Measurements from ENCODE around the gene XRCC3. TPM values are rescaled to one million over a fixed set of nuclear protein-coding genes. Genes with fewer than 3 reads are reported as not detected.
"Not testable (repeated sequence)": the region's sequence is repeated elsewhere in the genome, so short reads cannot be mapped to it uniquely, and the experiment has no call there.

XRCC3 gene
- total RNA-seq, 1 donor from 2014 or later: 10.5 TPM

- no peak for DNase-seq
Observed at GRCh38 chr14:103663506-103663905, 51.7 kb downstream of the XRCC3 start.

GRCh38 chr14:103662591-103662990 is 52.7 kb downstream of the XRCC3 start:
- no peak for DNase-seq

- no peak for DNase-seq
Observed at GRCh38 chr14:103662029-103662428, 53.2 kb downstream of the XRCC3 start.

GRCh38 chr14:103659631-103660030 is 55.6 kb downstream of the XRCC3 start:
- no peak for DNase-seq

GRCh38 chr14:103657471-103657870 is 57.8 kb downstream of the XRCC3 start:
- no peak for DNase-seq

- DNase-seq: no peak
Observed at GRCh38 chr14:103656756-103657133, 58.5 kb downstream of the XRCC3 start.

DNA sequence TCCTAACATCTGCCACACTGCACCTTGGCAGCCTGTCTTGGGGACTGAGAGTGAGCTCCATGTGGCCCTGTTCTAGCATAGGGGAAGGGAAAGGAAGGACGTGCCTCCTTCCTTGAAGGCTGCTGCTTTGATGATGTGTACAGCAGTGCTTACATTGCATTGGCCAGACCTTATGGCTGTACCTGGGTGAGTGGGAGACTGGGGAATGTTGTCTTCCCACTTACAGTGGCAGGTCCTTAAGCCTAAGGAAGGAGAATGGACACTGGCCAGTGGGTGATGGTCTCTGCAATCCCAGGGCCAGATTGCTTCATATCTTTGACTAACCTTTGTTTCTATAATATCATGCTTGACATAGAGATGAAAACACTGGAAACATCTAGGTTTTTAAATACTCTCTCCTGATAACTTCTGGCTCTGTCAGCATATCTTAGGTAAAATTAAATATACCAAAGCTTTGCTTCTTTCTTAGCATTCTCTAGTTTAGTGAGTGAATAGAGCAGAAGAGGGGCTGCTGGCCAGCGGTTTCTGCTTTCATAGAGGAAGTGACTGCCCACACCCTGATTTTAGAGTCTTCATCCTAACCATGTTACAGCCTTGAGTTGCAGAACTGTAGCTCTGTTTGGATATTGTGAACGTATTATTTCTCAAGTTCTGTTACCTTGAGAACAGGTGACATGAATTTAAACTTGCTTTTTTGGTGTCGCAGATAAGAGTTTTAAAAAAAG is 59.1 kb downstream of the XRCC3 start:
- DNase-seq: no peak

DNA sequence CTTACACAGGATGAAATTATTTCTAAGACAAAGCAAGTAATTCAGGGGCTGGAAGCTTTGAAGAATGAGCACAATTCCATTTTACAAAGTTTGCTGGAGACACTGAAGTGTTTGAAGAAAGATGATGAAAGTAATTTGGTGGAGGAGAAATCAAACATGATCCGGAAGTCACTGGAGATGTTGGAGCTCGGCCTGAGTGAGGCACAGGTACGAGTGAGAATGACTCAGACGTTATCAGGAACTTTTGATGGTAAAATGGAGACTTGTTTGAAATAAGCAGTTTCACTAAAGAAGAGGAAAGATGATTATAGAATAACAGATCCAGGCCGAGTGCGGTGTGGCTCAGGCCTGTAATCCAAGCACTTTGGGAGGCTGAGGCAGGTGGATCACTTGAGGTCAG is 60.6 kb downstream of the XRCC3 start:
- no peak for DNase-seq

- no peak for DNase-seq
Observed at GRCh38 chr14:103653805-103654204, 61.4 kb downstream of the XRCC3 start.

DNA sequence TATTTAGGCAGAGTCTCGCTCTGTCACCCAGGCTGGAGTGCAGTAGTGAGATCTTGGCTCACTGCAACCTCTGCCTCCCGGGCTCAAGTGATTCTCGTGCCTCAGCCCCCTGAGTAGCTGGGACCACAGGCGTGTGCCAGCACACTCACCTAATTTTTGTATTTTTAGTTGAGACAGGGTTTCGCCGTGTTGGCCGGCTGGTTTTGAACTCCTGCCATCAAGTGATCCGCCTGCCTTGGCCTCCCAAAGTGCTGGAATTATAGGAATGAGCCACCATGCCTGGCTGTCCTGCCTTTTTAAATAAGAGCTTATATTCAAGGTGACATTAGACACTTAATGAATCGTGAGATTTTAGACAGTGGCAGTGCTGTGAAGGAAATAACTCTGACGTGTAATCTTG is 61.9 kb downstream of the XRCC3 start:
- not testable (repeated sequence) for DNase-seq

- no peak for DNase-seq
Observed at GRCh38 chr14:103652806-103653205, 62.4 kb downstream of the XRCC3 start.

DNA sequence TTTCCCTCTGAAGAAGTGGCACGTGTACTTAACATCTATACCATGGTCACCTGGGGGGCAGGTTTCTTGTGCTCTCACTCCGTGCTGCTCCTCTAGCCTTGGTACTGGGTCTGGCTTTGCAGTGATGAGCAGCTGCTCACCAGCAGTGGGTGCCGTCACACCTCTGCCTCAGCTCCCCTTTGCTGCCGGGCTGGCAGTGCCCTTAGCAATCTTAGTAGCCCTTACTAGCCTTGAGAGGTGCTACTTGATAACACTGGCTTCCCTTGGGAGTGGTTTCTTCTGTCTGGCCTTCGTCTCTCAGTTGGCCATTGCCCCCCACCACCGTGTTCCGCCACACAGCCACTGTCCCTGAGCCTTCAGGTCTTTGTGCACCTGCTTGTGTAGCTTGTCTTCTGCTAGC is 63.7 kb downstream of the XRCC3 start:
- DNase-seq: no peak

DNA sequence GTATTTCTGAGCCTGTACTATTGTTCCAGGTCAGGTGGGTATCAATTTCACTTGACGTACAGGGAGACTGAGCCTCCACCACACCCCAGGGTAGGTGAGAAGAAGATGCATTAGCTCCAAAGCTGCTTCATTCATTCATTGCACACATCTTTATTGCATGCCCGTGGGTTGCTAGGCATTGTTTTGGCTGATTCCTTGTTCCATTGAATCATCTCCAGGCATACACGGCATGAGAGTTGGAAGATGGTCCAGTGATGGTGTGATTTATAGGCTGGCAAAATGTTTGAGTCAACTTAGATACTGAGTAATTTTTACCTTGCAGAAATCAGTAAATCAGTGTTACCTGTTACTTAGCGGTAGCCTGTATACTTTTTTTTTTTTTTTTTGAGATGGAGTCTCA is 65.0 kb downstream of the XRCC3 start:
- DNase-seq: no peak

DNA sequence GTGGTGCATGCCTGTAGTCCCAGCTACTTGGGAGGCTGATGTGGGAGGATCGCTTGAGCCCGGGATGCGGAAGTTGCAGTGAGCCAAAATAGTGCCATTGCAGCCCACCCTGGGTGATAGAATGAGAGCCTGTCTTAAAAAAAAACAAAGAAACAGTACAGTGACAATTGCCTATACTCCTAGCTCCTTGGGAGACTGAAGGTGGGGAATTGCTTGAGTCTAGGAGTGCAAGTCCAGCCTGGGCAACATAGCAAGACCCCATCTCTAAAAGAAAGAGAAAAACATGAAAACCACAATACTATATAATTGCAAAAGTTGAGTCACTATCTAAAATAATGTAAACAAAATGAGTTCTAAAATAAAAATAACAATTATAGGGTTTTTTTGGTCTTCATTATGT is 66.2 kb downstream of the XRCC3 start:
- DNase-seq: no peak

Small RNA genes within 50 kb of the gene (small RNA-seq; reads per million reads assigned to genes)
- gene RF00019 (ENCODE audit: low replicate concordance): not detected

Other genes starting within 250 kb of the XRCC3 start
- gene CKB, start 192.6 kb downstream of the XRCC3 start, total RNA-seq: 105 TPM
- 7.0 TPM for gene TRMT61A, start 186.3 kb downstream of the XRCC3 start, total RNA-seq
- gene BAG5, start 152.8 kb downstream of the XRCC3 start, total RNA-seq: 34.9 TPM
- gene COA8, start 152.5 kb downstream of the XRCC3 start, total RNA-seq: 33.8 TPM
- gene KLC1, start 86.2 kb downstream of the XRCC3 start, total RNA-seq: 273 TPM
- gene ZFYVE21, start 359 bp upstream of the XRCC3 start, total RNA-seq: 119 TPM
- gene PPP1R13B, start 132.1 kb upstream of the XRCC3 start, total RNA-seq: 14.1 TPM
- 1.0 TPM for gene TDRD9, start 213.0 kb upstream of the XRCC3 start, total RNA-seq
- gene RD3L, start 227.1 kb upstream of the XRCC3 start, total RNA-seq: not detected